Trophoblast cell (in vitro differentiated cells and primary cell): ENCODE results near the gene WWP2.
"Not testable (repeated sequence)": the region's sequence is repeated elsewhere in the genome, so short reads cannot be mapped to it uniquely, and the experiment has no call there.

ENCODE experiments used
- DNase-seq, 2 donors: peaks; one replicate each; pipeline ENCODE4 v3.0.0-alpha.2; 2016
- H2AFZ ChIP-seq: 2 replicates; pipeline ENCODE4 v1.6.1; 2013; ENCODE audit warnings: low read length, moderate library complexity, mild to moderate bottlenecking; ENCODE audit not compliant: insufficient read depth, poor library complexity
- H2AK5ac ChIP-seq: 2 replicates; pipeline ENCODE4 v1.6.1; 2013; ENCODE audit warnings: mild to moderate bottlenecking, low read length
- H2BK120ac ChIP-seq: 2 replicates; pipeline ENCODE4 v1.6.1; 2013; ENCODE audit warnings: low read length, mild to moderate bottlenecking, moderate library complexity; ENCODE audit not compliant: insufficient read depth, poor library complexity
- H2BK12ac ChIP-seq: 2 replicates; pipeline ENCODE4 v1.6.1; 2013; ENCODE audit warnings: mild to moderate bottlenecking, low read length, moderate library complexity
- H2BK5ac ChIP-seq: 2 replicates; pipeline ENCODE4 v1.6.1; 2013; ENCODE audit warnings: low read length, low read depth, moderate library complexity, mild to moderate bottlenecking; ENCODE audit not compliant: poor library complexity
- H3K14ac ChIP-seq: 2 replicates; pipeline ENCODE4 v1.6.1; 2013; ENCODE audit warnings: mild to moderate bottlenecking, low read length
- H3K18ac ChIP-seq: 2 replicates; pipeline ENCODE4 v1.6.1; 2013; ENCODE audit warnings: mild to moderate bottlenecking, low read length
- H3K23ac ChIP-seq: 2 replicates; pipeline ENCODE4 v1.6.1; 2013; ENCODE audit warnings: low read length
- H3K27ac ChIP-seq: 2 replicates; pipeline ENCODE4 v1.5.1; 2013; ENCODE audit warnings: low read depth, mild to moderate bottlenecking, inconsistent platforms, low read length, moderate library complexity
- H3K27me3 ChIP-seq: 2 replicates; pipeline ENCODE4 v1.6.1; 2013; ENCODE audit warnings: inconsistent platforms, mild to moderate bottlenecking, low read length, moderate library complexity; ENCODE audit not compliant: insufficient read depth
- H3K36me3 ChIP-seq, 2 experiments: 1 replicate in 1 of 2; 2 replicates in 1 of 2; pipeline ENCODE4 v1.6.1; 2013; ENCODE audit warnings: low read length in 2 of 2, mild to moderate bottlenecking in 2 of 2, moderate library complexity in 1 of 2; ENCODE audit not compliant: insufficient read depth in 2 of 2, control insufficient read depth in 1 of 2
- H3K4ac ChIP-seq: 2 replicates; pipeline ENCODE4 v1.6.1; 2013; ENCODE audit warnings: low read depth, mild to moderate bottlenecking, low read length, moderate library complexity
- H3K4me1 ChIP-seq, 2 experiments: 1 replicate in 1 of 2; 2 replicates in 1 of 2; pipeline ENCODE4 v1.6.1; 2013; ENCODE audit warnings: low read length in 2 of 2, mild to moderate bottlenecking in 2 of 2, moderate library complexity in 1 of 2; ENCODE audit not compliant: insufficient read depth in 2 of 2, control insufficient read depth in 1 of 2
- H3K4me2 ChIP-seq: 2 replicates; pipeline ENCODE4 v1.6.1; 2013; ENCODE audit warnings: inconsistent platforms, mild to moderate bottlenecking, low read length, moderate library complexity
- H3K4me3 ChIP-seq: 2 replicates; pipeline ENCODE4 v1.5.1; 2013; ENCODE audit warnings: mild to moderate bottlenecking, low read depth, low read length, inconsistent platforms
- H3K79me1 ChIP-seq: one replicate; pipeline ENCODE4 v1.6.1; 2013; ENCODE audit warnings: low read length
- H3K79me2 ChIP-seq: 2 replicates; pipeline ENCODE4 v1.6.1; 2013; ENCODE audit warnings: low read length, mild to moderate bottlenecking; ENCODE audit not compliant: control insufficient read depth, insufficient read depth, poor library complexity
- H3K9ac ChIP-seq: 2 replicates; pipeline ENCODE4 v1.6.1; 2013; ENCODE audit warnings: mild to moderate bottlenecking, low read length
- H3K9me3 ChIP-seq: 2 replicates; pipeline ENCODE4 v1.6.1; 2013; ENCODE audit warnings: low read depth, mild to moderate bottlenecking, control low read depth, inconsistent platforms, low read length; ENCODE audit not compliant: insufficient read depth
- H4K12ac ChIP-seq: 2 replicates; pipeline ENCODE4 v1.6.1; 2013; ENCODE audit warnings: low read depth, mild to moderate bottlenecking, low read length, moderate library complexity
- H4K8ac ChIP-seq: 2 replicates; pipeline ENCODE4 v1.6.1; 2013; ENCODE audit warnings: low read depth, mild to moderate bottlenecking, low read length, moderate library complexity
- H4K91ac ChIP-seq: one replicate; pipeline ENCODE4 v1.6.1; 2013; ENCODE audit warnings: low read depth, mild to moderate bottlenecking, low read length, moderate library complexity
- WGBS: extraction: QIAGEN DNeasy Blood & Tissue Kit; methylation state at CpG from one replicate; pipeline ENCODE4 v1.1.7; 2013; ENCODE audit warnings: missing lambda C conversion rate; ENCODE audit not compliant: insufficient read length, insufficient coverage; ENCODE audit errors: extremely low coverage; 5-methylcytosine and 5-hydroxymethylcytosine counted together

The WWP2 gene

DNA sequence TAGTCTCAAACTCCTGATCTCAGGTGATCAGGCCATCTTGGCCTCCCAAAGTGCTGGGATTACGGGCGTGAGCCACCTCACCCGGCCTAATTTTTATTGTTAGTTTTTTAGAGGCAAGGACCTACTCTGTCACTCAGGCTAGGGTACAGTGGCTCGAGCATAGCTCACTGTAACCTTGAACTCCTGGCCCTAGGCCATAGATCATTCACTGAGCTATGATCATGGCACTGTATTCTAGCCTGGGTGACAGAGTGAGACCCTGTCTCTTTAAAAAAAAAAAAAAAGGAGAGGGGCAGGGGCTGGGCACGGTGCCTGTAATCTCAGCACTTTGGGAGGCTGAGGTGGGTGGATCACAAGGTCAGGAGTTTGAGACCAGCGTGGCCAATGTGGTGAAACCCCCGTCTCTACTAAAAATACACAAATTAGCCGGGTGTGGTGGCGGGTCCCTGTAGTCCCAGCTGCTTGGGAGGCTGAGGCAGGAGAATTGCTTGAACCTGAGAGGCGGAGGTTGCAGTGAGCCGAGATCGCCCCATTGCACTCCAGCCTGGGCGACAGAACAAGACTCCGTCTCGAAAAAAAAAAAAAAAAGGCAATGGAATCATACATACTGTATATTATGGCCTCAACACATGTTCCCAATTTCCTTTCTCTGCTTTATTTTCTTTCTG lies 53.2 kb downstream of the WWP2 start:
- H3K9ac ChIP-seq, H3K4ac ChIP-seq, H2AFZ ChIP-seq, DNase-seq, H3K27me3 ChIP-seq, H4K12ac ChIP-seq, H2BK12ac ChIP-seq, H3K18ac ChIP-seq, H2BK120ac ChIP-seq, H2BK5ac ChIP-seq, H3K79me1 ChIP-seq, H3K4me2 ChIP-seq, H3K36me3 ChIP-seq, H3K27ac ChIP-seq, H3K23ac ChIP-seq, H4K8ac ChIP-seq, H2AK5ac ChIP-seq, H3K79me2 ChIP-seq, H3K4me3 ChIP-seq, H3K14ac ChIP-seq, H4K91ac ChIP-seq, H3K4me1 ChIP-seq, H3K9me3 ChIP-seq: not testable (repeated sequence)
- WGBS, result no CpG with 5 or more reads among the region's 15 CpGs

DNA sequence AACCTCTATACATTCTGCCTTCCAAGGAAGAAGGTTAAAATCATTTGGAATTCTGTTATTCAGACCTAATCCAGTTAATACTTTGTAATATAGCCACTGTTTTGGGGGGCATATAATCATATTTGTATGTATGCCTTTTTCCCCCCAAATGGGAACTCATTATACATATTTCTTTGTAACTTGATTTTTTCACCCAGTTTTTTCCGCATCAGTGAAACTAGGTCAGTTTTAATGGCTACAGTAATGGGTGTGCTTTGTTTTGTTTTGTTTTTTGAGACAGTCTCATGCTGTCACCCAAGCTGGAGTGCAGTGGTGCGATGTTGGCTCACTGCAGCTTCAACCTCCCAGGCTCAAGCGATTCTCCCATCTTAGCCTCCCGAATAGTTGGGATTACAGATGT lies 54.9 kb downstream of the WWP2 start:
- H3K36me3 ChIP-seq, result no peaks in the 10 kb centered on the region
- H3K14ac ChIP-seq, result no peak overlapping the region
- no peak overlapping the region for H4K91ac ChIP-seq
- H3K23ac ChIP-seq, result no peak overlapping the region
- H3K27ac ChIP-seq, result no peak overlapping the region
- H2BK12ac ChIP-seq, result no peak overlapping the region
- no peak overlapping the region for H4K8ac ChIP-seq
- H2BK120ac ChIP-seq, result no peak overlapping the region
- no peak overlapping the region for H3K4ac ChIP-seq
- no peak for DNase-seq
- no peak overlapping the region for H3K4me3 ChIP-seq
- no peak overlapping the region for H3K18ac ChIP-seq
- H3K4me1 ChIP-seq, result no peaks in the 10 kb centered on the region
- H3K79me1 ChIP-seq, result no peaks in the 10 kb centered on the region
- no peak overlapping the region for H2AFZ ChIP-seq
- no peaks in the 10 kb centered on the region for H3K9me3 ChIP-seq
- WGBS, result no CpG with 5 or more reads among the region's 4 CpGs
- H3K79me2 ChIP-seq, result no peaks in the 10 kb centered on the region
- no peak overlapping the region for H2AK5ac ChIP-seq
- H3K27me3 ChIP-seq, result no peaks in the 10 kb centered on the region
- H3K4me2 ChIP-seq, result no peak overlapping the region
- H3K9ac ChIP-seq, result no peak overlapping the region
- H2BK5ac ChIP-seq, result no peak overlapping the region
- H4K12ac ChIP-seq, result no peak overlapping the region

DNA sequence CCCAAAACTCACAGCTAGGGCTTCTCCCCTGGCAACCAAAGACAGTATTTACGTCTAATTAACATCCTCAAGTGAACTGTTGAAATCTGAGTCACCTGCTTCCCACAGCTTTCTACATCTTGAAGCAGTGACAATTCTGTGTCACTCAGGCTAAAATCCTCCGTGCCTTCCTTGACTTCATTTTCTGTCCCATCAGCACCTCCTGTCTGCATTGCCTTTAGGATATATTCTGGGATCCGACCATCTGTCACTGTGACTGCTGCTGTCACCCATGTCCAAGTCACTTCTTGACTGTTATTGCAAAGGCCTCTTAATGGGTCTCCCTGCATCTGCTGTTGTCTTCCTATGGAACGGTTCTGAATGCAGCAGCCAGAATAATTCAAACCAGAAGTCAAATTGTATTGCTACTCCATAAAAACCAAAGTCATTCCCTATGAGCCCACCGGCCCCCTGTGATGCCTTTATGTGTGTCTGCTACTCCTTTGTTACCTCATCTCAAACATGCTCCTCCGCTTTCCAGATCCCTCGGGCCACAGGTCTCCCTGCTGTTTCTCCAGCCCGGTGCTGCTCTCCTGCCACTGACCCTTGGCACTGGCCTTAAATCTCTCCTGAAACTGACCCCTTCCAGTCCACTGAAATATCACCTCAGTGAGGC lies 56.9 kb downstream of the WWP2 start:
- Histone ChIP-seq H4K91ac (no peak overlapping the region), H3K23ac (no peak overlapping the region), H3K27me3 (no peaks in the 10 kb centered on the region), H3K9me3 (no peaks in the 10 kb centered on the region), H3K18ac (no peak overlapping the region), H3K4ac (no peak overlapping the region), H3K9ac (no peak overlapping the region), H3K27ac (no peak overlapping the region), H3K36me3 (no peaks in the 10 kb centered on the region), H2AFZ (no peak overlapping the region), H4K8ac (no peak overlapping the region), H4K12ac (no peak overlapping the region), H3K4me2 (no peak overlapping the region), H2BK5ac (no peak overlapping the region), H3K79me1 (no peaks in the 10 kb centered on the region), H2AK5ac (no peak overlapping the region), H3K79me2 (no peaks in the 10 kb centered on the region), H3K14ac (no peak overlapping the region), H3K4me3 (no peak overlapping the region), H3K4me1 (no peaks in the 10 kb centered on the region), H2BK120ac (no peak overlapping the region), H2BK12ac (no peak overlapping the region)
- WGBS, result no CpG with 5 or more reads among the region's 8 CpGs
- no peak for DNase-seq

DNA sequence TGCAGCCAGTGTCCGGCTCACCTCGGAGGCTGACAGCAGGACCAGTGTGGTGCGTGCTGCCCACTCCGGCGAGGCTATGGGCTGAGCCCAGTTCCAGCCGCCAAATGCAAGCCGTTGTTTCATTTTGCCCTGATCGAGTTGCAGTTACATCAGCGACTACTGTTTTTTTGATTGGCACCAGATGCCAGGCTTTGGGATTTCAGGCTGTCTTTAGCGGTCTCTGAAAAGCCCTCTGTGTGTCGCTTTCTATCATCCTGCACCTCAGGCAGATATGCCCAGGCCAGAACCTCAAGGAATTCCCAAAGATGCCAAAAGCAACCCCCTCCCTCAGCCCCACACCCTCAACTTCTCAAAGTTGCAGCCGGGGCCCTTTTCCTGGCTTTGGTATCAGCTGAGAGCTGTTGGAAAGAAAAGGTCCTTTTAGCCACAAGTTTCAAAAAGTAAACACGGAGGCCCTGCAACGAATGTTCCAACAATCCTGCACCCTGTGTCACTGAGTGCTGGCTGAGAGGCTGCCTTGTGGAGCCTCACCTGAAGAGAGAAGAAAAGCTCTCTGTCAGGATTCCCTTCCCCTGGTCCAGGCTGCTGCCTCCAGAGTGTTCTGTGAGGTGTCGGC lies 58.9 kb downstream of the WWP2 start:
- Histone ChIP-seq H4K12ac (no peak overlapping the region), H3K4me2 (no peak overlapping the region), H2AK5ac (no peak overlapping the region), H2AFZ (no peak overlapping the region), H3K27ac (no peak overlapping the region), H3K4me3 (no peak overlapping the region), H3K9ac (no peak overlapping the region), H4K8ac (no peak overlapping the region), H3K79me2 (no peaks in the 10 kb centered on the region), H2BK12ac (no peak overlapping the region), H3K18ac (no peak overlapping the region), H3K23ac (no peak overlapping the region), H3K79me1 (no peaks in the 10 kb centered on the region), H3K14ac (no peak overlapping the region), H2BK120ac (no peak overlapping the region), H3K4me1 (no peaks in the 10 kb centered on the region), H3K9me3 (no peaks in the 10 kb centered on the region), H3K27me3 (no peaks in the 10 kb centered on the region), H3K36me3 (no peaks in the 10 kb centered on the region), H3K4ac (no peak overlapping the region), H4K91ac (no peak overlapping the region), H2BK5ac (no peak overlapping the region)
- WGBS, result no CpG with 5 or more reads among the region's 15 CpGs
- DNase-seq, result no peak
